GM19240 (cell line): ENCODE data around the gene LRRC71.
"Not testable (repeated sequence)": the region's sequence is repeated elsewhere in the genome, so short reads cannot be mapped to it uniquely, and the experiment has no call there.

Experiments
- DNase-seq: peaks from one replicate; pipeline ENCODE4 v3.0.0; 2011; ENCODE audit warnings: low spot score; ENCODE audit not compliant: insufficient read length

The LRRC71 gene

GRCh38 chr1:156926695-156927094, 6.3 kb downstream of the LRRC71 start:
- DNase-seq = not testable (repeated sequence)

- DNase-seq = peak; percentile 54
Measured at GRCh38 chr1:156927215-156928042, 7.0 kb downstream of the LRRC71 start.

GRCh38 chr1:156928043-156928602, 7.7 kb downstream of the LRRC71 start:
- no peak for DNase-seq

GRCh38 chr1:156929596-156930238, 9.3 kb downstream of the LRRC71 start:
- DNase-seq = no peak

- no peak for DNase-seq
Measured at GRCh38 chr1:156930483-156930882, 10.1 kb downstream of the LRRC71 start.

GRCh38 chr1:156931211-156931952, 10.9 kb downstream of the LRRC71 start:
- no peak for DNase-seq

GRCh38 chr1:156931974-156932710, 11.7 kb downstream of the LRRC71 start:
- DNase-seq = no peak

- no peak for DNase-seq
Measured at GRCh38 chr1:156933136-156933535, 12.7 kb downstream of the LRRC71 start.

GRCh38 chr1:156935505-156936128, 15.2 kb downstream of the LRRC71 start:
- no peak for DNase-seq

GRCh38 chr1:156936191-156936590, 15.8 kb downstream of the LRRC71 start:
- DNase-seq = no peak

GRCh38 chr1:156936721-156937220, 16.3 kb downstream of the LRRC71 start:
- no peak for DNase-seq

- DNase-seq = no peak
Measured at GRCh38 chr1:156937883-156938282, 17.5 kb downstream of the LRRC71 start.

- DNase-seq = no peak
Measured at GRCh38 chr1:156938813-156939212, 18.4 kb downstream of the LRRC71 start.

- no peak for DNase-seq
Measured at GRCh38 chr1:156939786-156940334, 19.4 kb downstream of the LRRC71 start.

GRCh38 chr1:156941675-156942074, 21.2 kb downstream of the LRRC71 start:
- DNase-seq = no peak

- DNase-seq = no peak
Measured at GRCh38 chr1:156942176-156942575, 21.7 kb downstream of the LRRC71 start.

GRCh38 chr1:156942576-156942975, 22.1 kb downstream of the LRRC71 start:
- no peak for DNase-seq

- DNase-seq = no peak
Measured at GRCh38 chr1:156943756-156944155, 23.3 kb downstream of the LRRC71 start.

- no peak for DNase-seq
Measured at GRCh38 chr1:156944268-156944667, 23.8 kb downstream of the LRRC71 start.

- DNase-seq = no peak
Measured at GRCh38 chr1:156944848-156945247, 24.4 kb downstream of the LRRC71 start.
